CD14-positive monocyte (primary cell): ENCODE data around the gene NEDD4L. TPM values are rescaled to one million over a fixed set of nuclear protein-coding genes. Genes with fewer than 3 reads are reported as not detected.

Experiments
- DNase-seq, 3 donors: peaks; one replicate each; pipeline ENCODE4 v3.0.0-alpha.2; 2011 to 2022
- H2AFZ ChIP-seq: 2 replicates; pipeline ENCODE4 v1.6.0; 2012; ENCODE audit warnings: mild to moderate bottlenecking, low read depth, low read length, inconsistent platforms; ENCODE audit not compliant: insufficient read depth, poor library complexity, severe bottlenecking
- H3K27ac ChIP-seq, 2 donors: 1 replicate in 1 of 2; 2 replicates in 1 of 2; pipeline ENCODE4 v1.5.1; 2012 to 2013; ENCODE audit warnings: low read length in 2 of 2, control low read depth in 1 of 2, inconsistent platforms in 1 of 2, low read depth in 1 of 2, mild to moderate bottlenecking in 1 of 2
- H3K27me3 ChIP-seq, 2 donors: one replicate each; pipeline versions ENCODE4 v1.6.0 to v1.6.1; 2011 to 2013; ENCODE audit warnings: low read length in 2 of 2; ENCODE audit not compliant: control insufficient read depth in 2 of 2, insufficient read depth in 2 of 2
- H3K36me3 ChIP-seq, 2 donors: replicated peaks in 1 of 2; 1 replicate in 1 of 2; 2 replicates in 1 of 2; pipeline versions ENCODE4 v1.5.1 to v1.6.1; 2012 to 2013; ENCODE audit warnings: low read length in 2 of 2, control low read depth in 1 of 2, inconsistent platforms in 1 of 2, mild to moderate bottlenecking in 1 of 2; ENCODE audit not compliant: insufficient read depth in 2 of 2, control insufficient read depth in 1 of 2
- H3K4me1 ChIP-seq, 2 donors: 1 replicate in 1 of 2; 2 replicates in 1 of 2; pipeline versions ENCODE4 v1.5.1 to v1.6.1; 2012 to 2013; ENCODE audit warnings: low read length in 2 of 2, control low read depth in 1 of 2, inconsistent platforms in 1 of 2, mild to moderate bottlenecking in 1 of 2, moderate library complexity in 1 of 2; ENCODE audit not compliant: insufficient read depth in 2 of 2, control insufficient read depth in 1 of 2
- H3K4me2 ChIP-seq: replicated peaks from 2 replicates; pipeline ENCODE3; 2012; ENCODE audit warnings: low read length, moderate library complexity, mild to moderate bottlenecking; ENCODE audit not compliant: poor library complexity, severe bottlenecking; ENCODE audit errors: extremely low read depth
- H3K4me3 ChIP-seq, 3 experiments: fragments of 200-600 bp in 1 of 3; sonication (generic) in 1 of 3; replicated peaks in 1 of 3; 1 replicate in 2 of 3; 2 replicates in 1 of 3; pipeline ENCODE4 v1.5.1; 2011 to 2013; ENCODE audit warnings: low read length in 3 of 3, mild to moderate bottlenecking in 3 of 3, control low read depth in 2 of 3, low read depth in 2 of 3, inconsistent platforms in 1 of 3, moderate library complexity in 1 of 3
- H3K79me2 ChIP-seq: 2 replicates; pipeline ENCODE4 v1.6.0; 2012; ENCODE audit warnings: mild to moderate bottlenecking, control low read depth, inconsistent platforms, low read length, moderate library complexity; ENCODE audit not compliant: insufficient read depth
- H3K9ac ChIP-seq: 2 replicates; pipeline ENCODE4 v1.6.0; 2017; ENCODE audit warnings: low read length, mild to moderate bottlenecking; ENCODE audit not compliant: insufficient read depth, poor library complexity, severe bottlenecking
- H3K9me3 ChIP-seq, 2 donors: replicated peaks in 1 of 2; 1 replicate in 1 of 2; 2 replicates in 1 of 2; pipeline versions ENCODE4 v1.5.1 to v1.6.1; 2012 to 2013; ENCODE audit warnings: low read length in 2 of 2, control low read depth in 1 of 2; ENCODE audit not compliant: control insufficient read depth in 1 of 2, insufficient read depth in 1 of 2
- H4K20me1 ChIP-seq: 2 replicates; pipeline ENCODE4 v1.6.0; 2012; ENCODE audit warnings: mild to moderate bottlenecking, low read length, control low read depth, moderate library complexity; ENCODE audit not compliant: insufficient read depth
- H3K27ac Mint-ChIP-seq, 7 donors: one replicate each; pipeline ENCODE4 v1.8.0; 2020; ENCODE audit warnings: mild to moderate bottlenecking in 7 of 7, mixed read lengths in 7 of 7, moderate library complexity in 6 of 7, inconsistent platforms in 2 of 7
- H3K27me3 Mint-ChIP-seq, 3 donors: one replicate each; pipeline ENCODE4 v1.8.0; 2021 to 2022; ENCODE audit warnings: low read depth in 3 of 3, mild to moderate bottlenecking in 3 of 3, mixed read lengths in 3 of 3, moderate library complexity in 3 of 3, inconsistent platforms in 1 of 3
- H3K36me3 Mint-ChIP-seq, 2 donors: one replicate each; pipeline ENCODE4 v1.8.0; 2020; ENCODE audit warnings: mixed read lengths in 2 of 2, inconsistent platforms in 1 of 2, mild to moderate bottlenecking in 1 of 2
- H3K4me1 Mint-ChIP-seq: one replicate; pipeline ENCODE4 v1.8.0; 2020; ENCODE audit warnings: mild to moderate bottlenecking, mixed read lengths
- H3K4me3 Mint-ChIP-seq, 2 donors: one replicate each; pipeline ENCODE4 v1.8.0; 2020; ENCODE audit warnings: mild to moderate bottlenecking in 2 of 2, mixed read lengths in 2 of 2, moderate library complexity in 1 of 2
- H3K9me3 Mint-ChIP-seq, 7 donors: one replicate each; pipeline ENCODE4 v1.8.0; 2020 to 2022; ENCODE audit warnings: mixed read lengths in 7 of 7, mild to moderate bottlenecking in 6 of 7, moderate library complexity in 6 of 7, inconsistent platforms in 2 of 7
- CTCF ChIP-seq: fragments of 200-600 bp; IDR thresholded peaks from one replicate; pipeline ENCODE4 v1.8.0; 2022; ENCODE audit warnings: antibody characterized with exemption, mild to moderate bottlenecking
- WGBS: methylation state at CpG from one replicate; pipeline ENCODE4 v1.1.5; 2013; ENCODE audit warnings: missing lambda C conversion rate; ENCODE audit not compliant: insufficient coverage; 5-methylcytosine and 5-hydroxymethylcytosine counted together
- intact Hi-C, 2 donors: fragments of 100-400 bp; cut with micrococcal nuclease; formaldehyde crosslinking; loops; one replicate each; pipeline versions ENCODE4 v1.15.0 to v1.15.1; 2023
- polyA plus RNA-seq, 3 donors: library from polyadenylated mRNA; depleted of rRNA in 1 of 3; unstranded in 2 of 3; stranded (reverse) in 1 of 3; fragments of 300-500 nt in 2 of 3; fragments of >200 nt in 1 of 3; fragmentation: Illumina TruSeq in 2 of 3; gene quantifications; 1 replicate in 2 of 3; 2 replicates in 1 of 3; pipeline ENCODE4 v1.2.3, GENCODE V29; 2012 to 2021

NEDD4L gene
- polyA plus RNA-seq, 3 donors, result 2.5 to 5.2 (median 4.5) TPM

GRCh38 chr18:58307441-58307840 lies 263.4 kb downstream of the NEDD4L start:
- H3K79me2 ChIP-seq, result no peaks in the 10 kb centered on the region
- TF ChIP-seq CTCF, result no peak
- intact Hi-C loops, result loop anchor here in 1 of 2 donors (10.0 kb wide), 1 partner anchor 83 kb away; no protein-coding TSS in a partner anchor
- H3K9me3 ChIP-seq, result peaks cover 2 to 10% of the 10 kb centered on the region in 2 donors
- Mint-ChIP-seq H3K27me3 (peaks cover 0 to 4% (median 1%) of the 10 kb centered on the region in 3 donors), H3K36me3 (no peaks in the 10 kb centered on the region), H3K4me1 (peaks cover 2% of the 10 kb centered on the region), H3K4me3 (no peak overlapping the region), H3K9me3 (peaks cover 0 to 22% (median 11%) of the 10 kb centered on the region in 7 donors), H3K27ac (no peak overlapping the region)
- no peak overlapping the region for H3K4me3 ChIP-seq
- H3K4me1 ChIP-seq, result no peaks in the 10 kb centered on the region
- H3K27me3 ChIP-seq, result no peaks in the 10 kb centered on the region
- no peak for DNase-seq
- no peak overlapping the region for H3K4me2 ChIP-seq
- no peaks in the 10 kb centered on the region for H3K36me3 ChIP-seq
- no peak overlapping the region for H3K9ac ChIP-seq
- H3K27ac ChIP-seq, result no peak overlapping the region
- no peak overlapping the region for H2AFZ ChIP-seq
- no CpG with 5 or more reads among the region's 3 CpGs for WGBS
- H4K20me1 ChIP-seq, result no peaks in the 10 kb centered on the region

GRCh38 chr18:58308463-58308862 lies 264.4 kb downstream of the NEDD4L start:
- H2AFZ ChIP-seq, result no peak overlapping the region
- Mint-ChIP-seq H3K4me1 (peaks cover 2% of the 10 kb centered on the region), H3K27ac (no peak overlapping the region), H3K9me3 (peaks cover 0 to 22% (median 11%) of the 10 kb centered on the region in 7 donors), H3K36me3 (no peaks in the 10 kb centered on the region), H3K27me3 (peaks cover 0 to 4% (median 1%) of the 10 kb centered on the region in 3 donors), H3K4me3 (no peak overlapping the region)
- no peak for TF ChIP-seq CTCF
- no peak overlapping the region for H3K4me2 ChIP-seq
- no peaks in the 10 kb centered on the region for H3K79me2 ChIP-seq
- no peaks in the 10 kb centered on the region for H3K27me3 ChIP-seq
- no peak overlapping the region for H3K27ac ChIP-seq
- peaks cover 2 to 10% of the 10 kb centered on the region in 2 donors for H3K9me3 ChIP-seq
- WGBS, result 94% methylated on average over 6 of the region's 8 CpGs
- intact Hi-C loops, result loop anchor here in 1 of 2 donors (10.0 kb wide), 1 partner anchor 84 kb away; no protein-coding TSS in a partner anchor
- no peak overlapping the region for H3K4me3 ChIP-seq
- no peak for DNase-seq
- H3K36me3 ChIP-seq, result no peaks in the 10 kb centered on the region
- H4K20me1 ChIP-seq, result no peaks in the 10 kb centered on the region
- H3K4me1 ChIP-seq, result peaks cover 0 to under 1% of the 10 kb centered on the region in 2 donors
- H3K9ac ChIP-seq, result no peak overlapping the region
